Neural progenitor cell (in vitro differentiated cells): ENCODE data around the gene PCDHA2.
"Not testable (repeated sequence)": the region's sequence is repeated elsewhere in the genome, so short reads cannot be mapped to it uniquely, and the experiment has no call there.

Experiments
- EZH2 ChIP-seq: fragments of 200-600 bp; sonication (generic); IDR thresholded peaks from 2 replicates; pipeline ENCODE4 v1.6.1; 2017; ENCODE audit warnings: antibody characterized with exemption, mild to moderate bottlenecking, moderate library complexity
- EZH2phosphoT487 ChIP-seq: fragments of 200-600 bp; sonication (generic); IDR thresholded peaks from 2 replicates; pipeline ENCODE4 v1.6.1; 2017; ENCODE audit warnings: antibody characterized with exemption
- TF ChIP-seq, protein P1 (sequence below): fragments of 200-600 bp; sonication (generic); IDR thresholded peaks from 2 replicates; pipeline ENCODE4 v1.5.1; 2017; ENCODE audit warnings: antibody characterized with exemption, mild to moderate bottlenecking

DNA sequence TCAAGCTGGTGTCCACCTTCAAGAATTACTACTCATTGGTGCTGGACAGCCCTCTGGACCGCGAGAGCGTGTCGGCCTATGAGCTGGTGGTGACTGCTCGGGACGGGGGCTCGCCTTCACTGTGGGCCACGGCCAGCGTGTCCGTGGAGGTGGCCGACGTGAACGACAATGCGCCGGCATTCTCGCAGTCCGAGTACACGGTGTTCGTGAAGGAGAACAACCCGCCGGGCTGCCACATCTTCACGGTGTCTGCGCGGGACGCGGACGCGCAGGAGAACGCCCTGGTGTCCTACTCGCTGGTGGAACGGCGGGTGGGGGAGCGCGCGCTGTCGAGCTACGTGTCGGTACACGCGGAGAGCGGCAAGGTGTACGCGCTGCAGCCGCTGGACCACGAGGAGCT is 7.7 kb downstream of the PCDHA2 start:
- TF ChIP-seq, protein P1, sequence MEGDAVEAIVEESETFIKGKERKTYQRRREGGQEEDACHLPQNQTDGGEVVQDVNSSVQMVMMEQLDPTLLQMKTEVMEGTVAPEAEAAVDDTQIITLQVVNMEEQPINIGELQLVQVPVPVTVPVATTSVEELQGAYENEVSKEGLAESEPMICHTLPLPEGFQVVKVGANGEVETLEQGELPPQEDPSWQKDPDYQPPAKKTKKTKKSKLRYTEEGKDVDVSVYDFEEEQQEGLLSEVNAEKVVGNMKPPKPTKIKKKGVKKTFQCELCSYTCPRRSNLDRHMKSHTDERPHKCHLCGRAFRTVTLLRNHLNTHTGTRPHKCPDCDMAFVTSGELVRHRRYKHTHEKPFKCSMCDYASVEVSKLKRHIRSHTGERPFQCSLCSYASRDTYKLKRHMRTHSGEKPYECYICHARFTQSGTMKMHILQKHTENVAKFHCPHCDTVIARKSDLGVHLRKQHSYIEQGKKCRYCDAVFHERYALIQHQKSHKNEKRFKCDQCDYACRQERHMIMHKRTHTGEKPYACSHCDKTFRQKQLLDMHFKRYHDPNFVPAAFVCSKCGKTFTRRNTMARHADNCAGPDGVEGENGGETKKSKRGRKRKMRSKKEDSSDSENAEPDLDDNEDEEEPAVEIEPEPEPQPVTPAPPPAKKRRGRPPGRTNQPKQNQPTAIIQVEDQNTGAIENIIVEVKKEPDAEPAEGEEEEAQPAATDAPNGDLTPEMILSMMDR: not testable (repeated sequence)
- not testable (repeated sequence) for TF ChIP-seq EZH2, EZH2phosphoT487
